Neural progenitor cell (in vitro differentiated cells): ENCODE measurements around the gene CLINT1.

Experiments used
- CTCF ChIP-seq: fragments of 200-600 bp; sonication (generic); IDR thresholded peaks from 2 replicates; pipeline ENCODE4 v1.5.1; 2017; ENCODE audit warnings: antibody characterized with exemption, mild to moderate bottlenecking
- EZH2 ChIP-seq: fragments of 200-600 bp; sonication (generic); IDR thresholded peaks from 2 replicates; pipeline ENCODE4 v1.6.1; 2017; ENCODE audit warnings: antibody characterized with exemption, mild to moderate bottlenecking, moderate library complexity
- EZH2phosphoT487 ChIP-seq: fragments of 200-600 bp; sonication (generic); IDR thresholded peaks from 2 replicates; pipeline ENCODE4 v1.6.1; 2017; ENCODE audit warnings: antibody characterized with exemption

- no peak for TF ChIP-seq CTCF
- no peak for TF ChIP-seq EZH2
- TF ChIP-seq EZH2phosphoT487: no peak
Measured at GRCh38 chr5:157770665-157771064, 88.3 kb downstream of the CLINT1 start.
